HG03135 (cell line): ENCODE results near the gene CD248.
A peak's percentile ranks its signal among the peaks of the same experiment; 100 is the strongest.
"Not testable (repeated sequence)": the region's sequence is repeated elsewhere in the genome, so short reads cannot be mapped to it uniquely, and the experiment has no call there.

Experiments used
- ATAC-seq: cut with Tn5 transposase; IDR thresholded peaks from one replicate; pipeline ENCODE4 v1.9.1; 2021; ENCODE audit warnings: mild to moderate bottlenecking, moderate library complexity; ENCODE audit not compliant: unreplicated experiment

The CD248 gene

GRCh38 chr11:66277064-66277463 is 39.8 kb downstream of the CD248 start:
- ATAC-seq = not testable (repeated sequence)

- ATAC-seq = not testable (repeated sequence)
Measured at GRCh38 chr11:66276619-66277018, 40.2 kb downstream of the CD248 start.

- no peak for ATAC-seq
Measured at GRCh38 chr11:66275984-66276612, 40.7 kb downstream of the CD248 start.

- ATAC-seq = no peak
Measured at GRCh38 chr11:66275396-66275795, 41.4 kb downstream of the CD248 start.

GRCh38 chr11:66274219-66274618 is 42.6 kb downstream of the CD248 start:
- ATAC-seq = no peak

GRCh38 chr11:66272596-66272995 is 44.2 kb downstream of the CD248 start:
- ATAC-seq = no peak

- no peak for ATAC-seq
Measured at GRCh38 chr11:66271816-66272215, 45.0 kb downstream of the CD248 start.

- ATAC-seq = no peak
Measured at GRCh38 chr11:66268952-66269905, 47.6 kb downstream of the CD248 start.

- peak; percentile 75 for ATAC-seq
Measured at GRCh38 chr11:66268244-66268951, 48.4 kb downstream of the CD248 start, which contains the start of gene RAB1B. RAB1B (plus strand) TSS chr11:66268639; CDS start chr11:66268680, 41 bp downstream.

GRCh38 chr11:66267379-66268243 is 49.2 kb downstream of the CD248 start:
- peak; percentile 37 for ATAC-seq

- ATAC-seq = no peak
Measured at GRCh38 chr11:66267039-66267378, 49.8 kb downstream of the CD248 start.

GRCh38 chr11:66266378-66267038 is 50.3 kb downstream of the CD248 start:
- no peak for ATAC-seq

- no peak for ATAC-seq
Measured at GRCh38 chr11:66265531-66266377, 51.1 kb downstream of the CD248 start.

GRCh38 chr11:66264914-66265313 is 51.9 kb downstream of the CD248 start:
- no peak for ATAC-seq
